KMS-11 (cell line): ENCODE data around the gene C2orf68.

Source experiments
- H2AFZ ChIP-seq: fragments of 200-600 bp; sonication (generic); 2 replicates; pipeline ENCODE4 v1.6.1; 2016; ENCODE audit warnings: antibody characterized with exemption, mixed run types, low read depth
- H3K27ac ChIP-seq: fragments of 200-600 bp; sonication (generic); 2 replicates; pipeline ENCODE4 v1.6.1; 2016; ENCODE audit warnings: mild to moderate bottlenecking, mixed run types
- H3K27me3 ChIP-seq: fragments of 200-600 bp; sonication (generic); 2 replicates; pipeline ENCODE4 v1.6.1; 2017; ENCODE audit warnings: mild to moderate bottlenecking, low read depth, mixed run types, moderate library complexity; ENCODE audit not compliant: insufficient read depth
- H3K36me3 ChIP-seq: fragments of 200-600 bp; sonication (generic); 2 replicates; pipeline ENCODE4 v1.6.1; 2017; ENCODE audit warnings: mild to moderate bottlenecking, mixed run types; ENCODE audit not compliant: insufficient read depth
- H3K4me1 ChIP-seq: fragments of 200-600 bp; sonication (generic); 2 replicates; pipeline ENCODE4 v1.6.1; 2016; ENCODE audit warnings: mild to moderate bottlenecking, low read depth, mixed run types; ENCODE audit not compliant: poor library complexity, severe bottlenecking
- H3K4me2 ChIP-seq: fragments of 200-600 bp; sonication (generic); 2 replicates; pipeline ENCODE4 v1.7.0; 2016; ENCODE audit warnings: mild to moderate bottlenecking, mixed run types
- H3K4me3 ChIP-seq: fragments of 200-600 bp; sonication (generic); IDR thresholded peaks from 2 replicates; pipeline ENCODE4 v1.6.1; 2017; ENCODE audit warnings: low read depth, low read length, mixed read lengths; ENCODE audit not compliant: insufficient read depth
- H3K79me2 ChIP-seq: fragments of 200-600 bp; sonication (generic); 2 replicates; pipeline ENCODE4 v1.6.1; 2016; ENCODE audit warnings: low read depth, mixed run types; ENCODE audit not compliant: insufficient read depth
- H3K9ac ChIP-seq: fragments of 200-600 bp; sonication (generic); 2 replicates; pipeline ENCODE4 v1.6.1; 2016; ENCODE audit warnings: mild to moderate bottlenecking, mixed run types
- H4K20me1 ChIP-seq: fragments of 200-600 bp; sonication (generic); 2 replicates; pipeline ENCODE4 v1.6.1; 2016; ENCODE audit warnings: mild to moderate bottlenecking, mixed run types; ENCODE audit not compliant: insufficient read depth
- CTCF ChIP-seq: fragments of 200-600 bp; sonication (generic); conservative IDR thresholded peaks from 2 replicates; pipeline ENCODE4 v1.6.1; 2017; ENCODE audit warnings: low read depth, mild to moderate bottlenecking, antibody characterized with exemption, low read length, moderate library complexity, mixed read lengths

C2orf68 gene

GRCh38 chr2:85602476-85603234 lies 9.2 kb downstream of the C2orf68 start, which contains the start of gene TMEM150A:
TMEM150A (minus strand) TSS chr2:85602698; CDS start chr2:85601948, 750 bp downstream.
- H3K27ac ChIP-seq: no peak within 1 kb of the TSS
- H3K9ac ChIP-seq: peak within 1 kb of the TSS; percentile 41; the same call in 1 of the 2 replicates
- peak within 1 kb of the TSS; percentile 67 for H3K4me2 ChIP-seq
- H4K20me1 ChIP-seq: no peaks in the 10 kb centered on the region
- no peak for TF ChIP-seq CTCF
- H3K79me2 ChIP-seq: no peaks in the 10 kb centered on the region
- no peaks in the 10 kb centered on the region for H3K36me3 ChIP-seq
- peak within 1 kb of the TSS; percentile 80 for H2AFZ ChIP-seq
- no peaks in the 10 kb centered on the region for H3K27me3 ChIP-seq
- H3K4me3 ChIP-seq: peak within 1 kb of the TSS; percentile 92
- peaks cover 17% of the 10 kb centered on the region for H3K4me1 ChIP-seq

DNA sequence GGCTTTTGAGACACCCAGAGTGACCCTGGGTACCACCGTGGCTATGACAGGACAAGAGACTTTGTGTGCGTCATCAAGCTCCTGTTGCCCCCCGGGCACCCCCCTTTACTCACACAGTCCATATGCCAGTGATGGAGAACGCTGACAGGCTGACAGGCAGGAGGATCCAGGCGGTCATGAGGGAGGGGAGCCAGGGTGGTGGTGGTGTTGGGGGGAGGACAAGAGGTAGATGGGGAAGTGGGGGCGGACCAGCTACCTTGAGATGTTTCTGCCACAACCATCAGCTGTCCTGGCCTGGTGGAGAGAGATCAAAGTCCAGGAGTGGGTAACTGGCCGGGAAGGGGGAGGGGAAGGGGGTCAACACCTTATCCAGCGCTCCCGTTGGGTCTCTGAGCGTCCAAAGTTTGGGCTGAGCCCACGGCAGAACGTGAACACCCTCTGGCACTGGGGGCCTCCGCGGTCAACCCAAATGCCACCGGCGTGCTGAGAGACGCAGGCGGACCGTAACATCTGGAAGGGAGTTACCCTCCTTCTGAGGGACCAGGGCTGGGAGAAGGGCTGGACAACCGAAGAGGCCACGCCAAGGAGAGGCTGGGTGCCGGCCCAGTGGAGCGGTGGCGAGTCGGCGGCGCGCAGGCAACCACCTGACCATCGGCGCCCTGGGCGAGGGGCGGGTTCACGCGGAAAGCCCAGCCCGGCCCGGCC lies 9.9 kb downstream of the C2orf68 start:
- H3K36me3 ChIP-seq: no peaks in the 10 kb centered on the region
- peaks cover 2% of the 10 kb centered on the region; the same call in 1 of the 2 replicates for H3K79me2 ChIP-seq
- TF ChIP-seq CTCF: no peak
- peaks cover 23% of the 10 kb centered on the region for H3K4me1 ChIP-seq
- peak overlapping the region; percentile 60 for H3K4me3 ChIP-seq
- peak overlapping the region; percentile 41; the same call in 1 of the 2 replicates for H3K9ac ChIP-seq
- H3K4me2 ChIP-seq: peak overlapping the region; percentile 67
- no peaks in the 10 kb centered on the region for H4K20me1 ChIP-seq
- no peak overlapping the region for H3K27ac ChIP-seq
- no peaks in the 10 kb centered on the region for H3K27me3 ChIP-seq
- H2AFZ ChIP-seq: peak overlapping the region; percentile 80

GRCh38 chr2:85600951-85601770 lies 10.7 kb downstream of the C2orf68 start:
- no peaks in the 10 kb centered on the region for H4K20me1 ChIP-seq
- no peaks in the 10 kb centered on the region for H3K27me3 ChIP-seq
- no peak overlapping the region for H3K4me3 ChIP-seq
- H3K4me1 ChIP-seq: peaks cover 30% of the 10 kb centered on the region
- H2AFZ ChIP-seq: no peak overlapping the region
- H3K36me3 ChIP-seq: no peaks in the 10 kb centered on the region
- H3K4me2 ChIP-seq: peak overlapping the region; percentile 67; the same call in 1 of the 2 replicates
- no peak for TF ChIP-seq CTCF
- H3K9ac ChIP-seq: no peak overlapping the region
- no peak overlapping the region for H3K27ac ChIP-seq
- H3K79me2 ChIP-seq: peaks cover 10% of the 10 kb centered on the region; the same call in 1 of the 2 replicates

- no peaks in the 10 kb centered on the region for H3K36me3 ChIP-seq
- no peak overlapping the region for H2AFZ ChIP-seq
- no peak for TF ChIP-seq CTCF
- H4K20me1 ChIP-seq: no peaks in the 10 kb centered on the region
- H3K27ac ChIP-seq: no peak overlapping the region
- H3K4me3 ChIP-seq: no peak overlapping the region
- no peak overlapping the region for H3K4me2 ChIP-seq
- peaks cover 16% of the 10 kb centered on the region; the same call in 1 of the 2 replicates for H3K79me2 ChIP-seq
- H3K9ac ChIP-seq: no peak overlapping the region
- peaks cover 31% of the 10 kb centered on the region for H3K4me1 ChIP-seq
- no peaks in the 10 kb centered on the region for H3K27me3 ChIP-seq
Observed at GRCh38 chr2:85600235-85600575, 11.7 kb downstream of the C2orf68 start.
